Coronary artery (tissue), 2 donors: Measurements from ENCODE around the gene SLC7A14.
A peak's percentile ranks its signal among the peaks of the same experiment; 100 is the strongest.

Source experiments
- DNase-seq: peaks from one replicate; pipeline ENCODE4 v3.0.0-alpha.2; 2017; ENCODE audit warnings: low spot score
- H3K27ac ChIP-seq, 2 donors: fragments of 200-600 bp; sonication (generic); one replicate each; pipeline ENCODE4 v1.5.1; 2016 to 2019
- H3K4me3 ChIP-seq: fragments of 200-600 bp; sonication (generic); 2 replicates; pipeline ENCODE4 v1.5.1; 2016; ENCODE audit warnings: mild to moderate bottlenecking, moderate library complexity
- TF ChIP-seq, protein P1 (sequence below): fragments of 200-600 bp; sonication (generic); IDR thresholded peaks from one replicate; pipeline ENCODE4 v1.5.1; 2019; ENCODE audit warnings: antibody characterized with exemption

SLC7A14 gene

GRCh38 chr3:170413291-170413690 is 172.6 kb downstream of the SLC7A14 start:
- TF ChIP-seq, protein P1, sequence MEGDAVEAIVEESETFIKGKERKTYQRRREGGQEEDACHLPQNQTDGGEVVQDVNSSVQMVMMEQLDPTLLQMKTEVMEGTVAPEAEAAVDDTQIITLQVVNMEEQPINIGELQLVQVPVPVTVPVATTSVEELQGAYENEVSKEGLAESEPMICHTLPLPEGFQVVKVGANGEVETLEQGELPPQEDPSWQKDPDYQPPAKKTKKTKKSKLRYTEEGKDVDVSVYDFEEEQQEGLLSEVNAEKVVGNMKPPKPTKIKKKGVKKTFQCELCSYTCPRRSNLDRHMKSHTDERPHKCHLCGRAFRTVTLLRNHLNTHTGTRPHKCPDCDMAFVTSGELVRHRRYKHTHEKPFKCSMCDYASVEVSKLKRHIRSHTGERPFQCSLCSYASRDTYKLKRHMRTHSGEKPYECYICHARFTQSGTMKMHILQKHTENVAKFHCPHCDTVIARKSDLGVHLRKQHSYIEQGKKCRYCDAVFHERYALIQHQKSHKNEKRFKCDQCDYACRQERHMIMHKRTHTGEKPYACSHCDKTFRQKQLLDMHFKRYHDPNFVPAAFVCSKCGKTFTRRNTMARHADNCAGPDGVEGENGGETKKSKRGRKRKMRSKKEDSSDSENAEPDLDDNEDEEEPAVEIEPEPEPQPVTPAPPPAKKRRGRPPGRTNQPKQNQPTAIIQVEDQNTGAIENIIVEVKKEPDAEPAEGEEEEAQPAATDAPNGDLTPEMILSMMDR = no peak
- DNase-seq = no peak
- H3K27ac ChIP-seq = no peak overlapping the region
- H3K4me3 ChIP-seq = no peak overlapping the region

- no peak for DNase-seq
- TF ChIP-seq, protein P1 = peak; percentile 25
- Histone ChIP-seq H3K4me3 (no peak overlapping the region), H3K27ac (no peak overlapping the region)
Observed at GRCh38 chr3:170410428-170411029, 175.3 kb downstream of the SLC7A14 start.
